HL-60 (cell line): ENCODE data around the gene MGAT5.

Experiments used
- DNase-seq, 2 experiments: peaks; one replicate each; pipeline ENCODE4 v3.0.0-alpha.2; 2010 to 2020; ENCODE audit warnings: low read depth in 1 of 2, low spot score in 1 of 2
- H3K27ac ChIP-seq: fragments of 250-450 bp; sonication (Bioruptor Pico); replicated peaks from 2 replicates; pipeline ENCODE4 v1.5.1; 2020; ENCODE audit warnings: mild to moderate bottlenecking, moderate library complexity
- H3K27me3 ChIP-seq: fragments of 250-450 bp; sonication (Bioruptor Pico); 2 replicates; pipeline ENCODE4 v1.5.1; 2021; ENCODE audit warnings: mild to moderate bottlenecking, moderate library complexity; ENCODE audit not compliant: insufficient read depth, poor library complexity, severe bottlenecking
- H3K4me3 ChIP-seq: replicated peaks from 2 replicates; pipeline ENCODE4 v1.5.1; 2011; ENCODE audit warnings: mild to moderate bottlenecking, control low read depth, low read length; ENCODE audit not compliant: insufficient read depth
- GABPA ChIP-seq: IDR thresholded peaks from 2 replicates; pipeline ENCODE4 v1.6.1; 2012; ENCODE audit warnings: low read depth
- POLR2AphosphoS5 ChIP-seq: IDR thresholded peaks from 2 replicates; pipeline ENCODE4 v1.6.1; 2012; ENCODE audit warnings: low read depth
- REST ChIP-seq: IDR thresholded peaks from 2 replicates; pipeline ENCODE4 v1.6.1; 2012; ENCODE audit warnings: low read depth; ENCODE audit not compliant: insufficient replicate concordance
- SPI1 ChIP-seq: IDR thresholded peaks from 2 replicates; pipeline ENCODE4 v1.6.1; 2012; ENCODE audit warnings: low read depth, mild to moderate bottlenecking, borderline replicate concordance
- TF ChIP-seq, protein P1 (sequence below): IDR thresholded peaks from one replicate; pipeline ENCODE4 v1.5.1; 2011; ENCODE audit warnings: low read length, control low read depth, inconsistent platforms; ENCODE audit not compliant: insufficient read depth

MGAT5 gene

GRCh38 chr2:134447669-134448068 lies 193.8 kb downstream of the MGAT5 start:
- Histone ChIP-seq H3K27me3 (no peaks in the 10 kb centered on the region), H3K4me3 (no peak overlapping the region), H3K27ac (no peak overlapping the region)
- TF ChIP-seq, protein P1, sequence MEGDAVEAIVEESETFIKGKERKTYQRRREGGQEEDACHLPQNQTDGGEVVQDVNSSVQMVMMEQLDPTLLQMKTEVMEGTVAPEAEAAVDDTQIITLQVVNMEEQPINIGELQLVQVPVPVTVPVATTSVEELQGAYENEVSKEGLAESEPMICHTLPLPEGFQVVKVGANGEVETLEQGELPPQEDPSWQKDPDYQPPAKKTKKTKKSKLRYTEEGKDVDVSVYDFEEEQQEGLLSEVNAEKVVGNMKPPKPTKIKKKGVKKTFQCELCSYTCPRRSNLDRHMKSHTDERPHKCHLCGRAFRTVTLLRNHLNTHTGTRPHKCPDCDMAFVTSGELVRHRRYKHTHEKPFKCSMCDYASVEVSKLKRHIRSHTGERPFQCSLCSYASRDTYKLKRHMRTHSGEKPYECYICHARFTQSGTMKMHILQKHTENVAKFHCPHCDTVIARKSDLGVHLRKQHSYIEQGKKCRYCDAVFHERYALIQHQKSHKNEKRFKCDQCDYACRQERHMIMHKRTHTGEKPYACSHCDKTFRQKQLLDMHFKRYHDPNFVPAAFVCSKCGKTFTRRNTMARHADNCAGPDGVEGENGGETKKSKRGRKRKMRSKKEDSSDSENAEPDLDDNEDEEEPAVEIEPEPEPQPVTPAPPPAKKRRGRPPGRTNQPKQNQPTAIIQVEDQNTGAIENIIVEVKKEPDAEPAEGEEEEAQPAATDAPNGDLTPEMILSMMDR = no peak
- TF ChIP-seq POLR2AphosphoS5 (no peak), GABPA (no peak), SPI1 (no peak), REST (no peak)
- DNase-seq = no peak

DNA sequence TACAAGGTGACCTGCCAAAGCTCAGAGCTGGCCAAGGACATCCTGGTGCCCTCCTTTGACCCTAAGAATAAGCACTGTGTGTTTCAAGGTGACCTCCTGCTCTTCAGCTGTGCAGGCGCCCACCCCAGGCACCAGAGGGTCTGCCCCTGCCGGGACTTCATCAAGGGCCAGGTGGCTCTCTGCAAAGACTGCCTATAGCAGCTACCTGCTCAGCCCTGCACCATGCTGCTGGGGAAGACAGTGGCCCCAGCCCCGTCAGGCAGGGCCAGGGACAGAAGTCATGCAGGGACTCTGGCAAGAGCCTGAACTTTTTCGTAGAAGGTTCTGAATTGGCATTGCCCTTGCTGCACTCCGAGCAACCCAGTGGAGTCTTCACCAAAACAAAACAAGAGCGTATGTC lies 194.8 kb downstream of the MGAT5 start:
- no peak overlapping the region for H3K27ac ChIP-seq
- no peak for TF ChIP-seq REST
- TF ChIP-seq, protein P1 = no peak

DNA sequence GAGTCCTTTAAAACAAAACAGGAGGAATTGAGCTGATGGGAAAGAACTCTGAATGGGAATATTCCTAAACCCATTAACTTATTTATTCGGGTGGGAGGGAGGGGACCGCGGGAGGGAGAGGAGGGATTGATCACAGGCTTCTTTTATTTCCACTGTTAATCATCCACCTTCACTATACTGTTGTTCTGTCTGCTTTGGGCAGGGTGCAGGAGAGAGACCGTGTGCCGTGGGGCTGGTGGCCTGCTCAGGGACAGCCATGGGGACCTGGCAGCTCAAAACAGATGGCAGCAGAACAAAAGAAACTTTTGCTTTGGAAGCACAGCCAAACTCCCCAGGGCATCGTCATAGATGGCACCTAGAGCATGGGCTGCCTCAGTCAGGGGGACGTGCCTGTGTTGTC lies 195.3 kb downstream of the MGAT5 start:
- DNase-seq = no peak
- no peak overlapping the region for H3K27ac ChIP-seq
- TF ChIP-seq POLR2AphosphoS5 = no peak
- TF ChIP-seq, protein P1 = no peak
- no peak for TF ChIP-seq SPI1
- TF ChIP-seq GABPA = no peak
- TF ChIP-seq REST = no peak
- H3K4me3 ChIP-seq = no peak overlapping the region
- no peaks in the 10 kb centered on the region for H3K27me3 ChIP-seq

More for the DNA sequence above, 194.8 kb downstream of the MGAT5 start:
- no peaks in the 10 kb centered on the region for H3K27me3 ChIP-seq
- H3K4me3 ChIP-seq = no peak overlapping the region
- no peak for DNase-seq
